PC-9 (cell line): Measurements from ENCODE around the gene PYDC1.

Source experiments
- CTCF ChIP-seq: fragments of 200-600 bp; sonication (generic); conservative IDR thresholded peaks from 2 replicates; pipeline ENCODE4 v1.6.1; 2017; ENCODE audit warnings: mixed run types, antibody characterized with exemption, mild to moderate bottlenecking, moderate library complexity
- EZH2 ChIP-seq: fragments of 200-600 bp; sonication (generic); IDR thresholded peaks from 2 replicates; pipeline ENCODE4 v1.8.0; 2017; ENCODE audit warnings: antibody characterized with exemption, low read depth

- no peak for TF ChIP-seq CTCF
- no peak for TF ChIP-seq EZH2
These were observed 25.1 kb downstream of the PYDC1 start for GRCh38 chr16:31191697-31192428.
